NCI-H524 (cell line): ENCODE data around the gene ATE1.
"Not testable (repeated sequence)": the region's sequence is repeated elsewhere in the genome, so short reads cannot be mapped to it uniquely, and the experiment has no call there.

Experiments
- DNase-seq, 2 experiments: peaks; one replicate each; lab custom pipeline; 2025; lab: John Stamatoyannopoulos, UW

ATE1 gene

DNA sequence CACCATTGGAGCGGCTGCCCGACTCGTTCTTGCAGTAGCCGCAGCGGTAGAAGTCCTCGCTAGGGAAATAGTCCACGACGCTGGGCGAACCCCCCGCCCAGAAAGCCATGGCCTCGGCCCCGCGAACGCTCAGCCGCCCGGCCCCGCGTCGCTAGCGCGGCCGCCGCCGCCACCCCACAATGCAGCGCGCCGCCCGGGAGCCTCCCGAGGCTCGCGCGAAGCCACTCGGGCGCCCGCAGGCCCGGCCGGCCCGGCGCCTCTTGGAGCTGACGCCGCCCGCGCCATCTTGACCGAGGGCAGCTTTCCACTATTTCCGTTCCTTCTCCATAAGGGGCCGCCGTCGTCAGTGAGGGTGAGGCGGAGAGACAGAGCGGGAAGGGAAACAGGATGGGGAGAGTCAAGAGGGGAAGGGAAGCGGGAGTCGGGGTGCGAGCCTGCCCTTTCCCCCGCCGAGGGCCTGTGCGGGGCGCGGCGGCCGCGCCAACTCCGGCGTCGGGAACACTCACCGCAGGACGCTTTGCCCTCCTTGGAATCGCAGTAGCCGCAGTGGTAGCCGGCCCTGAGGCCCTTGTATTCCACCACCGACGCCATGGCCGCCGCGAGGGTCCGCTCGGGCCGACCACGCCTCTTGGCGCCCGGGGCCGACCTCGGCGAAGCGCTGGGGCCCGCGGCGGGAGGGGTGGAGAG is at the start of gene ATE1:
ATE1 (minus strand) TSS at position 191 of the 687 bp plus-strand sequence; CDS start at position 109, 82 bp downstream.
- peak; percentile 64 to 75 for DNase-seq

DNA sequence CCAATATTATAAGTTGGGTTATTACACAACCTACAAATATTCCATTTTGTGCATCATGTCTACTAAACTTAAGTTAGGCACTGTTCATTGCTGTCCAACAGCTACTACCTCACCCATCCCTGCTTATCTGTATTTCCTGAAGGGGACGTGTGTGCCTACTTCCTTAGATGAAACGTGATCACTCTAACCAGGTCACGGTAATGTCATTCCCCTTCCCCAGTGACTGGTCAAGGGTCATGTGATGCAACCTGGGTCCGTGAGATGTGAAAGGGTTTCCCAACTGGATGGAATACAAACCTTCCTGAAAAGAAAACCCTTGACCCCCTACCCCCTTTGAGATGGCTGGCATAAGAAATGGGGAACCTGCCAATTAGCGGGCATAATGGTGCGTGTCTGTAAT is 48.8 kb upstream of the ATE1 start:
- DNase-seq, result no peak

- DNase-seq, result peak in 1 of 2 experiments; percentile 32
Observed at GRCh38 chr10:121975295-121976086, 47.7 kb upstream of the ATE1 start.

- peak in 1 of 2 experiments; percentile 49 for DNase-seq
Observed at GRCh38 chr10:121974535-121975294, 46.9 kb upstream of the ATE1 start, which contains the start of gene NSMCE4A. Gene NSMCE4A (minus strand): TSS chr10:121975217. CDS start chr10:121975165, 52 bp downstream.

- no peak for DNase-seq
Observed at GRCh38 chr10:121974019-121974534, 46.2 kb upstream of the ATE1 start.

- not testable (repeated sequence) for DNase-seq
Observed at GRCh38 chr10:121969086-121969485, 41.3 kb upstream of the ATE1 start.

- DNase-seq, result no peak
Observed at GRCh38 chr10:121965996-121966395, 38.2 kb upstream of the ATE1 start.

GRCh38 chr10:121961456-121961855 is 33.6 kb upstream of the ATE1 start:
- DNase-seq, result no peak

- DNase-seq, result no peak
Observed at GRCh38 chr10:121959671-121960070, 31.8 kb upstream of the ATE1 start.

DNA sequence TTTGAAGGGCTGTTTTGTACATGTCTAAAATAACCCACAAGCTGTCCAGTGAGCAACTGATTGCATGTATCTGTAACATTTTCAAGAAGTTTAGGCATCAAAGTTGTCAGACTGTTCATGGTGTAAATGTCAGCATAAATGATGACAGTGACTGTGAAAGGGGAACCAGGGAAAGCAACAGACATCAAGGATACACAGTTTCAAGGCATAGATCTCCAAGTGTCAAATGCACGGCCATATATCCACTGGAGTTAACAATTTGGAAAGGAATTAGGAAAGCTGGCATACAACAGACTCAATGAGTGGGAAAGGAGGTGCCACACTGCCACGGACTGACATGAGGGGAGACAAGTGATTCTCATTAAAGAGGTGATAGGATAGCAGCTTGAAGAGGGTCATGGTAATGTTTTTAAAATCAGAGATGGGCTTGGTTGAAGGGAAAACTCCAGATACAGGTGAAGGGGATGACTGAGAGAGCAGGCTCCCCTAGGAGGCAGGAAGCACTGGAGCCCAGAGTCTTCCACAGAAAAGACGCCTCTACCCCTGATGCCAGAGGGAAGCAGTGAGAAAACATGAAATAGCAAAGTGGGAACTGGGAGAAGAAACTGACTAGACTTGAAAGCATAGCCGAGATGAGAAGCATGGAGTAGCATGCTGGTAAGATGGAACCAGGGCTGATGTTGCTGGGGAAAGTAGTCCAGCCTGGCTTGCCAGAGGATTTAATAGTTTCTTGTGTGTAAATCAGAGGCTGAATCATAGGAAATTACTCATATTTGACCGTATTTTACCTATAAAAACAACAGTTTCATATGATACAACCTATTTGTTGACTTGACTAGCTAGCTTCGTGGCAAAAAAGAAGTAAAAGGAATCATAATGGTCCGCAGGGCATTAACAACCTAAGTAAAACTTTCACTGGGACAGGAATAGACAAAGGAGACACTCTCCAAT is 28.6 kb upstream of the ATE1 start:
- no peak for DNase-seq

GRCh38 chr10:121952226-121952625 is 24.4 kb upstream of the ATE1 start:
- no peak for DNase-seq

DNA sequence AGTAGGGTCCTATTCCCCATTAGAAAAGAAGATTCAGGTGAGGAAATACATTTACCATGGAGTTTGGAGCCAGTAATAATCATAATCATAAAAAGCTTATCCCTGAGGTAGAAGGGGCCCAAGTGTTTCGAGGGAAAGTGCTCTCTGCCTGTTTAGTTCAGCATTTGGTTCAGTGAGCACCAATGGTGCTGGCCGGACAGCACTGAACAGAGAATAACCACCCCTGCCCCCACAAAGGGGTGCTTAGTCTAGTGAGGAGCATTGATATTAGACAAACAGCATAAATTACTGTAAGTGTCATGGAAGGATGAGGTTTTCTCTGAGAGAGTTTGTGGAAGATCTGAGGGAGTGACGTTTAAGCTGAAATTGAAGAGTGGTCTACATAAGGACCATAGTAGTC is 21.6 kb upstream of the ATE1 start:
- no peak for DNase-seq

GRCh38 chr10:121949049-121949448 is 21.2 kb upstream of the ATE1 start:
- DNase-seq, result no peak

- DNase-seq, result no peak
Observed at GRCh38 chr10:121947343-121948330, 19.8 kb upstream of the ATE1 start.

GRCh38 chr10:121942749-121943416 is 15.1 kb upstream of the ATE1 start:
- DNase-seq, result no peak

GRCh38 chr10:121941532-121941931 is 13.7 kb upstream of the ATE1 start:
- no peak for DNase-seq

GRCh38 chr10:121936295-121936694 is 8.5 kb upstream of the ATE1 start:
- DNase-seq, result no peak

DNA sequence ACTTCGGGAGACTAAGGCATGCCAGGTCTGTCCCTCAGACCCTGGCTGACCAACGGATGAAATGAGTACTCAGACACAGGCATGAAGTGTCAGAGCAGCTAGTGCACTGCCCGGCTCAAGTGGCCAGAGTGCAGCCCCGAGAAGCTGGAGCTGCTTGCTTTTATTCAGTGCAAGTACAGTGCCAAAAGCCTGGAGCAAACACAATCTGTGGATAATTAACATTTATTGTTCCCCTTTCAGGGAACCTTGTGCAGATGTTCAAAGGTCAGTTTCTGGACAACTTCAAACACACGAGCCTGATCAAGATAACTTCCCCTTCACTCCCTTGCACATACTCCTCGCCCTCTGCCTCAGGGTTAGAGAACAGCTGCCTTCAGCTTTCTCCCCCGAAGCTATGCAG is 7.9 kb upstream of the ATE1 start:
- DNase-seq, result no peak
